Mucosa of descending colon (tissue), 3 donors: ENCODE results near the gene PCK2. TPM values are rescaled to one million over a fixed set of nuclear protein-coding genes. Genes with fewer than 3 reads are reported as not detected.

ENCODE experiments used
- ATAC-seq: fragments of 200-7000 bp; cut with Tn5 transposase; one replicate; pipeline ENCODE4 v1.9.1; 2020; ENCODE audit warnings: mild to moderate bottlenecking, moderate library complexity
- DNase-seq, 3 donors: peaks; one replicate each; pipeline ENCODE4 v3.0.0-alpha.2; 2020
- H3K36me3 ChIP-seq: fragments of 200-600 bp; one replicate; pipeline ENCODE4 v1.8.0; 2021; ENCODE audit warnings: low read depth, mild to moderate bottlenecking
- H3K4me1 ChIP-seq: fragments of 200-600 bp; one replicate; pipeline ENCODE4 v1.8.0; 2021; ENCODE audit warnings: low read depth, mild to moderate bottlenecking
- H3K4me3 ChIP-seq: fragments of 200-600 bp; one replicate; pipeline ENCODE4 v1.8.0; 2021; ENCODE audit warnings: mild to moderate bottlenecking
- H3K9me3 ChIP-seq: fragments of 200-600 bp; one replicate; pipeline ENCODE4 v1.8.0; 2021; ENCODE audit warnings: mild to moderate bottlenecking
- CTCF ChIP-seq: fragments of 200-600 bp; IDR thresholded peaks from one replicate; pipeline ENCODE4 v1.8.0; 2022; ENCODE audit warnings: antibody characterized with exemption, mild to moderate bottlenecking
- intact Hi-C, 2 donors: fragments of 100-400 bp; cut with DNase I in 1 of 2; cut with micrococcal nuclease in 1 of 2; formaldehyde crosslinking; loops; one replicate each; pipeline versions ENCODE4 v1.11.0 to v1.11.1; 2022; cut with DNase I, micrococcal nuclease
- total RNA-seq, 3 donors: library from RNA; stranded (reverse); fragmentation: NEBNext Ultra II Directional in 2 of 3; extraction: Animal tissue kit (Norgen Biotek cat#: 25700) in 2 of 3; gene quantifications; one replicate each; pipeline versions ENCODE4 v1.2.1 to v1.2.4, GENCODE V29; 2021 to 2023
- donor health status: DM: no; HTN: no; CAD: no; lungs with moderate emphysema.
- donor health status: DM: no; HTN: no; CAD: no.
- donor health status: DM: no; HTN: yes; CAD: no.

PCK2 gene
- total RNA-seq, 3 donors from 2014 or later: 64.7 to 150 (median 150) TPM

DNA sequence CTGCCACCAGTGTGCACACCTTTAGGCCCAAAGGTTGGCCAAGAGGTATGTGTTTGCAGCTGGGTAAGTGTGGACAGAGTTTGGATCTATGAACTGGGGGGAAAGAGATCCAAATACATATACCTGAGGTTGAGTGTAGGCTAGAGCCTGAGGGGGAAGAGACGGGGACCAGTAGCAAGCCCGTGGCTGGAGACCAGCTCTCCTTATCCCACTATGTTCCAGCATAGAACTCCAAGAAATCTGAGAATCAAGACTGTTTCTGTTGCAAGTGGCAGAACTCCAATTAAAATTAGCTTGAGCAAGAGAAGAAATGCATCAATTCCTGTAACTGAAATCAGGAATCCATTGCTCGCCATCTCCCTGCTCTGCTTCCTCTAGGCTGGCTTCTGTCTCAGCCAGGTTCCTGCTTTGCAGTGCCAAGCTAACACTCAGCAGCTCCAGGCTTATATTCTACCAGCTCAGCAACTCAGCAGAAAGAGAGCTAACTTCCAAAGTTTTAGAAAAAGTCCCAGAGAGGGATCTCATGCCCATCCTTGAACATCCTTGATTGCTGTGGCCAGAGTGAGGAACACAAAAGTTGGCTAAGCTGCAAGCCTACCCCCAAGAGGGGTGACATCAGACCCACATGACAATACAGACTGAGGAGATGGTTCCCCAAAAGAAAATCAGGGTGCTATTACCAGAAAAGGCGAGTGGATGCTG is 1.5 kb upstream of the PCK2 start:
- no peaks in the 10 kb centered on the region for H3K9me3 ChIP-seq
- intact Hi-C loops: no loop called here
- no peak for TF ChIP-seq CTCF
- DNase-seq (no peak), ATAC-seq (no peak)
- no peak overlapping the region for H3K4me3 ChIP-seq
- H3K36me3 ChIP-seq: no peaks in the 10 kb centered on the region
- H3K4me1 ChIP-seq: peaks cover 31% of the 10 kb centered on the region

DNA sequence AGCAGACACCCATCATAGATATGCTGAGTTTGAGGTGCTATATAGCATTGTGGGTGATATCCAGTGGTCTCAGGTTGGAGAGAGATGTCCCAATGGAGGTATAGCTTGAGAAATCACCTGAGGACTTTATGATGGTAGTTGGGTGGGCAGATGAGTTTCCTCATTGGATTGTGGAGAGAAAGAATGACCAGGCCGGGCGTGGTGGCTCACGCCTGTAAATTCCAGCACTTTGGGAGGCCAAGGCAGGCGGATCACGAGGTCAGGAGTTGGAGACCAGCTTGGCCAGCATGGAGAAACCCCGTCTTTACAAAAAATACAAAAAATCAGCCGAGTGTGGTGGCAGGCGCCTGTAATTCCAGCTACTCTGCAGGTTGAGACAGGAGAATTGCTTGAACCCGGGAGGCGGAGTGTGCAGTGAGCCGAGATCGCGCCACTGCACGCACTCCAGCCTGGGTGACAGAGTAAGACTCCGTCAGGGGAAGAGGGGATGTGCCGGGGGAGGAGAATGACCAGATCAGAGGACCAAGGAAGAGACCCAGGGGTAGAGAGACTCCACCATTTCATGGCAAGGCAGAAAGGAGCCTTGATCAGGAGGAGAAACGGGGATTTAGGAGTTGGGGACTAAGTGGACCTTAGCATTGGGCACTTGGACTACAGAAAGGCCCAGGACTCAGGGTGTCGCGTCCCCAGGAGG is 757 bp upstream of the PCK2 start:
- Histone ChIP-seq H3K36me3 (no peaks in the 10 kb centered on the region), H3K4me3 (no peak overlapping the region), H3K4me1 (peaks cover 31% of the 10 kb centered on the region), H3K9me3 (no peaks in the 10 kb centered on the region)
- TF ChIP-seq CTCF: no peak
- intact Hi-C loops: no loop called here
- DNase-seq (peak in 2 of 3 donors; percentile 37 to 52), ATAC-seq (no peak)

DNA sequence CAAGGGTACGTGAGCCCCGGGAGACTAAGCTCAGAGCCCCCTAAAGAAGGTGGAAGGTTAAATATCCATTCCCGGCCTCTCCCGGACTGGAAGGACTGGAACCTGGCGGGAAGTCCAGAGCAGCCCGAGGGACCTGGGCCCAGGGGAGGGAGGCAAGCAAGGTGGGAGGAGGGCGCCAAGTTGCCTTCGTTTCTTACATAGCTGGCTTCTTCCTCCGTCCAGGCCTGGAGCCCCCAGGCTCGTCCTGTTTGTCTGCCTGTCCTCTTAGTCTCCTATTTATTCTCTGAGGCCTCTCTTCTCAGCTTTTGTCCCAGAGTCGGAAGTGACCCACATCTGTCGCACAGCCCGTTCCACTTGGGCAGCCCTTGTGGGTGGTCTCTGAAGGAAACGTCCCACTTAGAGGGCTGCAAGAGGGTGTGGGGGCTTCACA is 745 bp downstream of the PCK2 start:
- peak; percentile 0 for ATAC-seq
- Histone ChIP-seq H3K36me3 (no peaks in the 10 kb centered on the region), H3K9me3 (no peaks in the 10 kb centered on the region), H3K4me3 (peak overlapping the region; percentile 83), H3K4me1 (peaks cover 31% of the 10 kb centered on the region)
- TF ChIP-seq CTCF: no peak
- peak in 1 of 3 donors; percentile 40 for DNase-seq
- intact Hi-C loops: no loop called here

DNA sequence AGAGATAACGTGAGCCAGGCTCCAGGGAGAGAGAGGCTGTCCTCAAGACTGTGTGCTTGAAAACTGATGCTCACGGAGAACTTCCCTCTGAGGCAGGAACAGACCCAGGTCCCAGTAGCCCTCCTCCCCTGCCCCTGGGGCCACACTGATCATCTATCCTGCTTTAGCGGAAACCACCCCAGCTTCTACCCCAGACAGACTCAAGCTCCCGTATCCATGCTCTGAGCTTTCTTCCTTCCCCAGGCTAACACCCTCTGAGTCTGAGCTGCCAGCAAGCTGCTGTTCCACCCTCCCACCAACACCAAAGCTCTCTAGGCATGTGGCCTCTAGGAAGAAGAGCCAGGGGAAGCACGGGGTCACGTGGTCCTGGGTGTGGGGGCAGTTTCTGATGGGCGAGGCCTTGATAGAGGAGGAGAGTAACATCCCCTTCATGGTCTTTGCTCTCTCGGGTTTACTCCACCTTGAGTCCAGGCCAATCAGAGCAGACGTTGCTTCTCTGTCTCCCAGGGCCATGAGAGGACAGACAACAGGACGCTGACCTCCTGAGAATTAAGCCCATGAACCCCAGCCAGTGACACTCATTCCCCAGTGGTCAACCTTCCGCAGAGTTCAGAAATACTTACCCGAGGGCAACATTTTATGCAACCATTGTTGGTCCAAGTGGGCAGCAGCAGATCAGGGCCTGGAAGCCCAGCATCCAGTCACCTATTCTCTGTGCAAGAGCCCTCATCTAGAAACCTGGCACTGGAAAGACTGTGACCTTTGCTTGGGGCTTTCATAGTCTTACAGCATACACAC is 1.4 kb downstream of the PCK2 start:
- Histone ChIP-seq H3K4me1 (peaks cover 28% of the 10 kb centered on the region), H3K36me3 (no peaks in the 10 kb centered on the region), H3K9me3 (no peaks in the 10 kb centered on the region), H3K4me3 (peak overlapping the region; percentile 83)
- ATAC-seq: peak; percentile 60
- DNase-seq: peak; percentile 91 to 94 (median 91)
- intact Hi-C loops: no loop called here
- TF ChIP-seq CTCF: no peak

DNA sequence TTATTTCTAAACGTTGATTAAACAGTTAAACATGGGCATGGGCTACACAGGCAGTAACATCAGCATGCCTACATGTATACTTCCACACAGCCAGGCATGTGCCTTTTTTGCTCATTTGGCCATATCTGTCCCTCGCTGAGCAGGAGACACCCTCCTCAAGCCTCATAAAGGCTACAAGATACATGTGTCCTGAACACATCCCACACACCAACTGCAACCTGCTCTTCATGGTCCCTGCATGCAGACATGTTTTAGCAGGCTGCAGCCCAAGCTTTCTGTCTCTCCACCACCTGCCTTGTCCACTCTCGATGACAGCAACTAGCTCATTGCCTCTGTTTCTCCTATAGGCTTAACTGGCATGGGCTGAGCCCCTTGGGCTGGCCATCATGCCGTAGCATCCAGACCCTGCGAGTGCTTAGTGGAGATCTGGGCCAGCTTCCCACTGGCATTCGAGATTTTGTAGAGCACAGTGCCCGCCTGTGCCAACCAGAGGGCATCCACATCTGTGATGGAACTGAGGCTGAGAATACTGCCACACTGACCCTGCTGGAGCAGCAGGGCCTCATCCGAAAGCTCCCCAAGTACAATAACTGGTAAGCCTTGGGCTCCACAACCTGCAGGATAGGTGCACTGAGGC is 2.6 kb downstream of the PCK2 start:
- ATAC-seq: no peak
- Histone ChIP-seq H3K36me3 (no peaks in the 10 kb centered on the region), H3K4me1 (peaks cover 25% of the 10 kb centered on the region), H3K9me3 (no peaks in the 10 kb centered on the region), H3K4me3 (no peak overlapping the region)
- intact Hi-C loops: no loop called here
- no peak for TF ChIP-seq CTCF
- DNase-seq: peak in 1 of 3 donors; percentile 17
